HG03060 (cell line): ENCODE data around the gene NEMP2.
A peak's percentile ranks its signal among the peaks of the same experiment; 100 is the strongest.

Source experiments
- ATAC-seq: cut with Tn5 transposase; IDR thresholded peaks from one replicate; pipeline ENCODE4 v1.9.1; 2021; ENCODE audit warnings: low read depth, moderate number of reproducible peaks; ENCODE audit not compliant: unreplicated experiment

Gene NEMP2, protein sequence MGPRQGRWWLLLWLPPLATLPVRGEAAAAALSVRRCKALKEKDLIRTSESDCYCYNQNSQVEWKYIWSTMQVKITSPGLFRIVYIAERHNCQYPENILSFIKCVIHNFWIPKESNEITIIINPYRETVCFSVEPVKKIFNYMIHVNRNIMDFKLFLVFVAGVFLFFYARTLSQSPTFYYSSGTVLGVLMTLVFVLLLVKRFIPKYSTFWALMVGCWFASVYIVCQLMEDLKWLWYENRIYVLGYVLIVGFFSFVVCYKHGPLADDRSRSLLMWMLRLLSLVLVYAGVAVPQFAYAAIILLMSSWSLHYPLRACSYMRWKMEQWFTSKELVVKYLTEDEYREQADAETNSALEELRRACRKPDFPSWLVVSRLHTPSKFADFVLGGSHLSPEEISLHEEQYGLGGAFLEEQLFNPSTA

DNA sequence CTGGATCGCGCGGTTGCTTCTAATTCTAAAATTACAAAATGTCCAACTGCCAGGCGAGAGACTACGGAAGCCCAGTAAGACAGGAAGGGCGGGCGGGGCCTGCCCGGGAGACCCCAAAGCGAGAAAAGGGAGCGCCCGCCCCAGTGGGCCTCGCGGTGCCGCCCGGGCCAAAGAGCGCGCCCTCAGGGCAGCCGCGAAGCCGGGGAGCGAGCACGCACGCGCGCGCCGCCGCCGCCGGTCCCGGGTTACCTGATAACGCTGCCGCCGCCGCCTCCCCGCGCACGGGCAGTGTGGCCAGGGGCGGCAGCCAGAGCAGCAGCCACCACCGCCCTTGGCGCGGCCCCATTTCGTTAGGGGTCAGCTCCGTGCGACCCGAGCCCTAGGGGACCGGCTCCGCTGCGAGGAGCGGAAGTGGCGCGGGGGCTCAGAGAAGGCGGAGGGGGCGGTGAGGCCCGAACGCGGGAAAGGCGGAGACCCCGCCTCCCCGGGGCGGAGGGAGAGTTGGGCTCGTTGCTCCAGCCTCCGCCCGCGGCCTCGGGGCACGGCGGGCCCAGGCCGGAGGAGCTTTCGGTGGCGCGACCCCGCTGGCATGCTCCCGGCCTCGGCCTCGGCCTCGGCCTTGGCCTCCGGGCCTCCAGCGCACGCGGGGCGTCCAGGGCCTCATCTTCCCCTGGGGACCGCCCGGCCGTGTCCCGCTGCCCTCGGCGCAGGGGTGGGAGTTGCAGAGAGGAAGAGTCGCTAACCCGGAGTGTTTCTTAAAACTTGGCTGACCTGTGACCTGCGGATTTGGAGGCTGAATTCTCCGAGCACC lies at the start of gene NEMP2:
Gene NEMP2, minus strand, starts transcription at position 413 of the 811 bp plus-strand sequence. Its CDS starts 67 bp downstream, at position 346.
- ATAC-seq: peak; percentile 40

DNA sequence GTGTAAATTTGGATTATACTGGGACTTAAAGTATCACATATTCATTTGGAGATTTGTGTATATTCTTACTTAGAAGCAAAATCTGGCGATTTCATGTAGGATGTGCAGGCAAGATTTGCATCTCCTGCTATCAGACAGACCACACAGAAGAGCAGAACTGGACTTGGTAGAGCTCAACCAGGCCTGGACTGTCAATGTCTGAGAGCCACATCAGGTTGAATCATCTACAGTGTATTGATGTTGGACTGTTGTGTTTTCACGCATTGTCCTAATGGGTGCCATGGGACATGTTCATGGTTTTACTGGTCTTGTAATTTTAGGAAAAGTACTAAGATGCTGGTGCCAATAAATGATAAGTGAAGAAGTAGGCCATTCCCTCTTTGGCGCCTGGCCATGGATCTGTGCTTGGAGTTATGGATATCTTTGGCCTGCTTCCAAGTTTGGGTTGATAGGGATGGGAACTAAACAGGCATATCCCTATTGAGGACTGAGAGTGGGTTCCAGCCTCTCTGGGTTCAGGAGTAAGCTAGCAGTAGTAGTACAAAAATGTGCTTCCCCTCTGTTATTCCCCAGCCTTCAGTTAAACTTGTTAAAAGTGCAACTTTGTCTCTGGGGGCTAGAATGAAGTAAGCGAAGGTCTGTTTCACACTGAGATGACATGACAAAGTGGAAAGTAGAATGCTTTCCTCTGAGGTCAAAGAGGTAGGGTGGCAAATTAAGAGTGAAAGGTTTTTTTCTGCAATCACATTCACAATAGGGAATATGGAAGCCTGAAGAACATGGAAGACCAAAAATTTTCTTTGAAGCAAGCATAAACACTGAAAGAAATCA lies 49.2 kb upstream of the NEMP2 start:
- peak; percentile 47 for ATAC-seq

- ATAC-seq: peak; percentile 67
Observed at GRCh38 chr2:190582736-190583506, 48.4 kb upstream of the NEMP2 start.

GRCh38 chr2:190582019-190582418 lies 47.5 kb upstream of the NEMP2 start:
- ATAC-seq: no peak

- no peak for ATAC-seq
Observed at GRCh38 chr2:190579915-190580846, 45.7 kb upstream of the NEMP2 start.

DNA sequence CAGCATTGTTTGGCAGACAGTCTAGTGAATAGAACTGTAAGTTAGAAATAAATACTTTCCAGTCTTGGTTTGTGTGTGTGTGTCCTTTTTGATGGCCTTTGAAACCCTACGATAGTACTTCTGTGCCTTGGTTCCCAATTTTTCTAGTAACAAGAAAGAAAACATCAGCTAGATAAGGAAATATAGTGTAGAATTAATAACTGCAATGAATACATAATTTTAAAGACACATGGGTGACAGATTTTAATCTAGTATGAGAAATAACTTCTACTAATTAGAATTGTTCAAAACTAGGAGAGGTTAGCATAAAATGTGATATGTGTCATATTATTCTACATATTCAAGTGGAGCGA lies 44.5 kb upstream of the NEMP2 start:
- no peak for ATAC-seq

- no peak for ATAC-seq
Observed at GRCh38 chr2:190578158-190579057, 43.9 kb upstream of the NEMP2 start.

- ATAC-seq: no peak
Observed at GRCh38 chr2:190576573-190576972, 42.1 kb upstream of the NEMP2 start.

- ATAC-seq: no peak
Observed at GRCh38 chr2:190575263-190575662, 40.7 kb upstream of the NEMP2 start.

DNA sequence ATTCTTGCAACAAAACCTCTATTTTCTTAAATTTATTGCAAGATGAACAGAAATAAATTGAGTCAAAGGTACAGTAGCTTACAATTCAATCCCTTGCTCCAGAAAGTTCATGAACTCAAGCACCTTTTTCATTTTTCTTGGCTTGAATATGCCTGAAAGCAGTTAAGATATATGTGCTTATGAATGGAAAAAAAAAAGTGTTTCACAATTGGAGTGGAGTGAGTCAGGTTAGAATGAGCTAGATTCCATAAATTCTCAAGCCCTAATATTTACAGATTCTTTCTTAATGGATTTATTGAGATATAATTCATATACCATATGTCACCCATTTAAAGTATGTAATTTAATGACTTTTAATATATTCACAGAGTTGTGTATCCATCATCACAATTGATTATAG lies 39.6 kb upstream of the NEMP2 start:
- ATAC-seq: no peak

GRCh38 chr2:190572246-190572645 lies 37.7 kb upstream of the NEMP2 start:
- ATAC-seq: no peak

DNA sequence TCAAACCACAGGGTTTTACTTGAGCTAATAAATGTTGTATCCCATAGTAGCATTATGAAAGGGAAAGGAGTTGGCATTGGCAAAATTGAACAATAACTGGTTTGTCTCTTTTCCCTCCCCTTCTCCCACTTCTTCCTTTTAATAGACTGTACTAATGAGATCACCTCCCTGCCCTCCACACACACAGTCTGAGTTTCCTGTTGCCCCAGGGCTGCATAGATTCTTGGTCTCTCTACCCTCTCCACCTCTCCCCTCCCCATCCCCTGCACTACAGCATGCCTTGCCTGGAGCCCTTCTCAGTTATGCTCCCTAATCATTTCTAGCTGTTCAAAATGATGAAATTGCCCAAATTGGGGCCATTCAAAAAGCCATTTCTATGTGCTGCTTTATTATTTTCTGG lies 37.2 kb upstream of the NEMP2 start:
- no peak for ATAC-seq

DNA sequence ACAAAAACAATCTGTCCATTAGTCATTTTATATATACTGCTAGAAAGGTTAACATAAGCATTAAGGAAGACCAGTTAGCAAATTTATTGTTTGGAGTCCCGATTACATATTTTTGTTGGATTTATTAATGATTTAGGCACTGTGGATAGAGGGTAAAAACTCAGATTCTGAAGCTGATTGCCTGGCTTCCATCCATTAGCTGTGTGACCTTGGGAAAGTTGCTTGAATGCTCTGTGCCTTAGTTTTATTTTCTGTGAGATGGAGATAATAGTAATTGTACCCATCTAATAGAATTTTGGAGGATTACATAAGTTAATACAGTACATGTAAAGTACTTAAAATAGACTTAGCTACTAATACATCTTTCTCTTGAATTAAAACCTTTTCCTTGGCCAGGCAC lies 36.3 kb upstream of the NEMP2 start:
- no peak for ATAC-seq

DNA sequence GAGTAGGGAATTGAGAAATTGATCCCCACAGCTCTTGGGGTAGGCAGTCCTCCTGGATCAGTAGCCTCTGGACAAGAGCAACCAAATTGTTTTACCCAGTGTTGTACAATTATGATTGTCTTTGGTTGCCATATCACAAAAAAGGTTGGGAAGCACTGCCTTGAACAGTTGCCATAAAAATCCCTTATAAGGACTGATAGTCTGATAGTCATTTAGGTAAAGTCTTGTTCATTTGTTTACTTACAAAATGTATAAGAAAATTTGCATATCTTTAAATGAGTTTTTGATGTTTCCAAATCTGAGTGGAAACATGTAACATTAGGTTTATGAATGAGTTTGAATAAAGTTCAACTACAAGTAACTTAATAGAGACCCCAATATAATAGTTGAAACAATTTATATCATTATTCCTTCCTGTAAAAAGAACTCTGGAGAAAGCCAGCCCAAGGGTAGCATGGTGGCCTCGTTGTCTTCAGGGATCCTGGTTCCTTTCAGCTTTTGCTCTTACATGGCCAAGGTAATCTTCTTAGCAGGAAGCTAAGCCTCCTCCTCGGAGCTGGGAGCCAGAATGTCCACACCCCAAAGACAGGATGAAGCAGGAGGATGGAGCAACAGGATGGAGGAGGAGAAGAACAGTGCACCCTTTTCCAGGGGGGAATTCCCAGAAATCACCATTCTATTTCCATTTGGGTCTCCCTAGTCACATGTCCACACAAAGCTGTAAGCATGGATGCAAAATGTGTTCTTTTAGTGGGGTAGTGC lies 35.7 kb upstream of the NEMP2 start:
- no peak for ATAC-seq

- ATAC-seq: no peak
Observed at GRCh38 chr2:190564838-190565237, 30.3 kb upstream of the NEMP2 start.

- ATAC-seq: no peak
Observed at GRCh38 chr2:190563646-190564045, 29.1 kb upstream of the NEMP2 start.

DNA sequence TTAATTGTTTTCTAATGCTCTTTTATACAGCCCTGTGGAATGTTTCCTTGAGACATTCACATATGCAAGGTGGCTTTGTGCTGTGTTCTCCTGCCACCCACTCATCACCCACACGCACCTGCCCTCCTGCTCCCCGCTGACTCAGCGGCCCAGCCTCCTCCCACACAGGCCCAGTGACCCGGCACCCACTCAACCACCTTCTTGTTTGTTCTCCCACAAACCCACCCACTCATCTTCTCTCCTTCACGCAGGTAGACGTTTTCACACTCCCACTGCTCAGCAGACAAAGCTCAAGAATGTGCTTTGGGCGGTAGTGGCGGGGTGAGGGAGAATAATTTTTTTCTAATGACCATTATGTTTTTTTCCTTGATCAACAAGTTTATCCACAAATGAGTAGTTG lies 28.6 kb upstream of the NEMP2 start:
- ATAC-seq: no peak
